Measurements from ENCODE around the gene SDE2. TPM values are rescaled to one million over a fixed set of nuclear protein-coding genes. Genes with fewer than 3 reads are reported as not detected.

Gene SDE2
- total and polyA plus RNA-seq, 2 of the 8 experiments (the other 6 are each of a cell fraction or from before 2014, with no cell fraction given) = 8.5 to 16.7 TPM

DNA sequence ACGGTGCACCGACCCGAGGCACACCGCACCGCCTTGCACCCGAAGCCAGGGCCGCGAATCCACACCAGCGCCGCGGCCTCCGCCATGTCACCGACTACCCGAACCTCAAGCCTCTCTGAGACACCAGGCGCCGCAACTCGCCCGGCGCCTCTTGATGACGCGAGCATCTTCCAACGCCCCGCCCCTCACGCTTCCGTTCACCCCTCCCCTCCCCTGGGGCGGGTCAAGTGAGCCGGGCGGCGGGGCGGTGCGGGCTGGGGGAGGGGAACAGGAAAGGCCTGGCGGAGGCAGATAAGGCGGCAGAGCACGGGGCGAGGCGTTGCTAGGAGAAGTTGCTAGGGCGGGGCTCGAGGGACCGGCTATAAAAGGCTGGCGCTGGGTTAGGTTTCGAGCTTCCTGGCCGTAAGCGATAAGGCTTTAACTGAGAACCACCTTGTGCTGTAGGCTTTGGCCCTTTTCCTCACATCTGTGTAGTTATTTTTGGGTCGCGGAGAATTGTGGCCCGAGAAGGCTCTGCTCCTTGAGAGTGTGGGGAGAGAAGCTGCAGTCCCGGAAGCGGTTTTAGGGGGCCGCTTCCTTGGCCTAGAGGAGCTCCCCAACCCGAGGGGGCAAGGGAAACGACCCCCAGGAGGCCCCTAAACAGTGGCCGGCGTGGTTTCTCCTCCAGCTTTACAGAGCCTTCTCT, at the start of gene SDE2 (continued):
- TF ChIP-seq BCL11A (IDR thresholded peaks at IDR 0.05; ENCODE audit: low read depth in 2 of 2, low read length in 2 of 2) = no peak
- peak; percentile 91 for TF ChIP-seq YY1 (IDR thresholded peaks at IDR 0.05; ENCODE audit: low read depth, low read length)
- peak; percentile 97 for TF ChIP-seq TBP (IDR thresholded peaks at IDR 0.05; ENCODE audit: low read depth, low read length)
- TF ChIP-seq ZNF274 (IDR thresholded peaks at IDR 0.05; ENCODE audit: borderline replicate concordance, extremely low read depth, low read length) = no peak

All from H1 (cell line).